GM19035 (cell line): ENCODE data around the gene MDM1.

Source experiments
- ATAC-seq: cut with Tn5 transposase; IDR thresholded peaks from one replicate; pipeline ENCODE4 v1.9.1; 2021; ENCODE audit not compliant: unreplicated experiment

MDM1 gene

DNA sequence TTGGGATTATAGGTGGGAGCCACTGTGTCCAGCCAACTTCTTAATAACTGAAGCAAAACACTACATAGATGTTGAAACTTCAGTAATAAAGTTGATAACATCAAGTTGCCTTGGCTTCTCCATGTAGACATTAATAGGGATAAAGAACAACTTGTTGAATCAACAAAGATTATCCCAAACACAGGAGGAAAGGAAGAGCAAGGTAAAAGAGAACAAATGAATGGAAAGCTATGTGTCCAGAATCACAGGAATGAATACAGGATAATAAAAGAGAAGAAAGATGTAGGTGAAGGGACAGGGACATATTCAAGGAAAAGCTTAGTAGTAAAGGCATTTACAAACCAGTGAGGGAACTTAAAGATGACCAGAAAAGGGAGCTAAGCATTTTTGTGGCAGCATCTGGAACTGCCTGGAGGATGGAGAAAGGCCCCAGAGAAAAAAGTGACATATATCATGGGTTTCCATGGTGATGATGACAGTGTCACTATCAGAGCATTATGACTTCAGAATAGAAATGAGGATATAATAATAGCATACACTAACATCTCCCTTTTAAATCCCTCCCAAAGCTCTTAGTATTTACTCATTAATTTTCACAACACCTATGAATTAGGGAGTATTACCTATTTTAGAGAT, 24.0 kb upstream of the MDM1 start:
- no peak for ATAC-seq

GRCh38 chr12:68354977-68355541, 22.9 kb upstream of the MDM1 start:
- no peak for ATAC-seq

- ATAC-seq = no peak
Observed at GRCh38 chr12:68352067-68352466, 19.9 kb upstream of the MDM1 start.

GRCh38 chr12:68350753-68351152, 18.6 kb upstream of the MDM1 start:
- no peak for ATAC-seq

DNA sequence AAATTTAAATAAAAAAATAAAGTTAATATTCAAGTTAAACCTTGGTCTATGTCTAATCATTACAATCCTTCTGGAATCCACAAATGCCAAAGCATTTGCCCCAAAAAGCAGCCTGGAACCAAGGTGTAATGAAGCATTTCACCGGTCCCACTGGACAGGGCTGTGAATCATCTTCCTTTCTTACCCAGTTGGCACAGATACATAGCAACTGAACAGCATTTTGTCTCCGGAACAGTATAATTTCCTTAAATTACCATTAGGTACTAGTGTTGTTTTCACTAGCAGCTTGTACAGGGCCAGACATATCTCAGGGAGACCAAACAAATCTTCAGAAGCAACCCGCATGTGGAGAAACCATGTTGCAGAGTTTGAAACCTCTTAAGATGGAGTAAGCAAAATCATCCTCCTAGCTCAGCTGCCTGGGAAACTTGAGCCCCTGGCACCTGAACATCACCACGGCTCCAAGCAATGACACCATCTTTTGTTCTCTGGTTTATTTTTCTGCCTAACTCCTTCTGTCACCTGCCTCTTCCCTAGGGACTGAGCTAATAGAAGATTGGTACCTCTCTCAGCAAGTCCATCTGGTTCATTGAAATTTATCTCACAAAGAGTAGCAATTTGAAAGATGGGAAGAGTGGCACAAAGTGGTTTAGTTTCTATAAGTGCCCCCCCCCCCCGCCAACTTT, 17.9 kb upstream of the MDM1 start:
- no peak for ATAC-seq

DNA sequence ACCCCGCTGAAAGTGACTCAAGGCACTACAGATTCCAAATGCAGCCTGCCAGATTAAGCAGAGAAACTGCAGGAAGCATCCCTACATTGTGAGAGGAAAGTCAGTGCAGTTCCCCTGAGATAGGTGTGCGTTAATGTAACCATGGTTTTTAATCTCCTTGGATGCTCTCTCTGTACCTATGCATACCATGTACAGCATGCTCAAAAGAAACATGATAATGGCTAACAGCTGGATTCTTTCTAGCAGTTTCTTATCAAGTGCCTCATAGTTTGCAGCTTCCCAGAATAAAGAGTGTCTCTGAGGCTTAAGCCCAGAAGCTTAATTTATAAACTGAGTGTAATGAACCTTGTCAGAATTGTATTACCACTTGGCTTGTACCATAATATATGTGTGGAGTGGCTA, 17.1 kb upstream of the MDM1 start:
- ATAC-seq = no peak

- no peak for ATAC-seq
Observed at GRCh38 chr12:68348419-68348818, 16.3 kb upstream of the MDM1 start.

DNA sequence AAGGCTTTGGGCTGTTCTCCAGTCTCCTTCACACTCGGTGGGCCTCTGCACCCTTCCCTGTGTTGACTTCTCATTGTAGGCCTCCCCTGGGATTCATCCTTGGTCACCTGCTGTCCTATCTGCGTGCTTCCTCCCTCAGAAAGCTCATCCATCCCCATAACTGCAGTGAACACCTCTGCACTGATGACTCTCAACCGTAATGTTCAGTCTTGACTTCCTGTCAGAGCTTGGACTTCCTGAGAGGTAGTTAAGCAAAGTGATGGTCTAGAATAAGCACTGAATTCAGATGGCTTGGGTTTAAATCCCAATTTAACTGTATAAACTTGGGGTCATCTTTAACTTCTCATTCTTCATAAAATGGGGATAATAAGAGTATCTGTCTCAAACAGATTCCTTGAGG, 13.6 kb upstream of the MDM1 start:
- no peak for ATAC-seq

DNA sequence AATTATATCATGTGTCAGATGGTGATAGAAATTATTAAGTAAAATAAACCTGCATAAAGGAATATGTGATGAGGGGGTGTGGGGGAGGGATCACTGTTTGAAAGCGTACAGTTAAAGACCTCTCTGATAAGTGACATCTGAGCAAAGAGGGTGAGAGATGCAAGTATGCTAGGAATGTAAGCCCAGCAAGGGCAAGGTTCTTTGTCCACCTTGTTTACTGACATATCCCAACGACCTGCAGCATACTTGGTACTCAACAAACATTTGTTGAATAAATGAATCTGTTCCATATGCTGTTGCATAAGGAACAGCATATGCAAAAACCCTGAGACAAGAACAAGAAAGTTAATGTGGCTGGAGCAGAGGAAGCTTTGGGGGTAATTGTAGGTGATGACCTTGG, 12.0 kb upstream of the MDM1 start:
- ATAC-seq = no peak

DNA sequence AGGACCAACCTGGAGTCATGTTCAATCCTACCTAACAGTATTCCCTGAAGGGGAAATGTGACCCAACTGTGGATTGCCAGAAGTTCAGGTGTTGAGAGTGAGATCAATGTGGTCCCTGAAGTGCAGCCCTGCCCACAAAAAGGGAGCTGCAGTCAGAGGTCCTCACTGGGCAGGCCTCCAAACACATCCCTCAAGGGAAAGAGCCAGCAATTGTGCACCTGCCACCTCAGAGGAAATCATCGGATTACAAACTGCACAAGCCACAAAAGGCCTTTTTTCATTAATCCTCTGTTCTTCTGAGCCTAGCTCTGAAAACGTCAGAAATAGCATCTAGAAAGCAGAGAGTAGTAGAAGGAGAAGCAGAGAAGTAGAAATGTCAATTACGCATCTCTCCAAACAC, 10.8 kb upstream of the MDM1 start:
- no peak for ATAC-seq

DNA sequence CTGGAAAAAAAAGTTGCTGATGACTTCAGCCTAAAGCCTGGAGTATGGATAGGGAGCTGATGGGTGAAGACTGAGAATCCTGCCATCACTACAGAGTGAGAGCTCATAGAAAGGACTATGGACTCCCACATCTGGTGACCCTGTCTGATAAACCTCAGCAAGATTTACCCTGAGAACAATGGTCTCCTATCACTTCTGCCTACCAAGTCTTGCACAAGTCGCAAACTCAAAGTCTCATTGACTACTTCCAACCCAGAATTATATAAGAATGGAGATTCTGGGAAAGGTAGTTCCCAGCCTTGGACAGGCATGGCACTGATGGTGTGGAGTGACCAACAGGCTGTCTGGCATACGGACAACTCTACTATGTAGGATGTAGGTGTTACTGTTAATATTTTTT, 9.7 kb upstream of the MDM1 start:
- ATAC-seq = no peak

DNA sequence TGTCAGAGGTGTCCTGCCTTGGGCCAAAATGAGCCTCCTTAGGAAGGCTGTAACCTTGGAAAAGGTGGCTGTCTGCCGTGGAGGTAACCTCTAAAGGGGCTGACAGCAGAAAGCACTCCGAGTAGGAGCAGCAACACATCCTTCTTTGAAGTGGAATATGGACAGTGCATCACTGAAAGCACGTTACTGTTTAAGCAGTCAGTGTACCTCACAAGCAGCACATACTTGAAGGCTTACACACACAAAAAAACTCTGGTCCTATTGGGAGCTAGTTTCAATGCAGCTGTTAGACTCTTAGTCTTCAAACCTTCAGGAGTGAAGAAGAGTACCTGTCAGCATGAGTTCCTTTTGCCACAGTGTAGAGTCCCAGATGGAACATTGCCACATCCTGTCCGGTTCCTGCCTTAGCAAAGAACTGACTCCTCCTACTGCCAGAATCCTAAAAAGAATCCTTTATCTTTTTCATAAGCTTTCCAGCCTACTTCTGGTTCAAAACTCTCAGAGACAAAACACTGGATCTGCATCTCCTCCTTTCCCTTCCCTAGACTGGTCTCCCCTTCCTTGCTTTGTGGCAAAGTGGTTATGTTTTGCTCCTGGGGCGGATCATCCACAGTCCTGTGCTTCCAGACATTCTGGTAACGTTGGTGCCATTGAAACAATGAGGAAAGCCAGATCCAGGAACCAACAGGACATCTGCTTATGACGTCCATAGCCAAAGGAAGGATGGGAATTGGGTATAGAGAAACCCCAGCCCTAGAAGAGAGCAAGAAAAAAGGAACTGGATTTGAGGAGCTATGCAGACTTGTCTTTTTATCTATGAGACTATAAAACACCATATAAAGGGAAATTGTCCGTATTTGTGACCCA, 8.5 kb upstream of the MDM1 start:
- ATAC-seq = no peak

GRCh38 chr12:68336889-68337303, 4.7 kb upstream of the MDM1 start:
- no peak for ATAC-seq

- no peak for ATAC-seq
Observed at GRCh38 chr12:68335462-68335861, 3.3 kb upstream of the MDM1 start.

DNA sequence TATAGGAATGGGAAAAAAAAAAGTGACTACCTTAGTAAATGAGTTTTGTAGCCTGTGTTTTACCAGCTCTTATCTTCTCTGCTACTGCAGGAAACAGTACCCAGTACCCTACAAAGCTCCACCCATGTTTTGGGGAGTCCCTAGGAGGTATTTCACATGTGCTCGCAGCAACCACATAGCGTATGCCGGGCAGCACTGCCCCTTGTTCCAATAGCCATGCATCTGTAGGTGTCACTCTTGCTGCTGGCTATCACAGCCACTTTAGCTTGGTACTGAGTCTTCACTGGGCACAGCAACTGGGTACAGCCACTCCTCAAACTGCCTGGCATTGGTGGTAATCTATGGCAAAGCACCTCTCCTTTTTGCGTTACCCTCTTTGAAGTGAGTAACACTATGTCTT, 2.0 kb upstream of the MDM1 start:
- no peak for ATAC-seq

GRCh38 chr12:68332728-68333630, 817 bp upstream of the MDM1 start:
- ATAC-seq = no peak

DNA sequence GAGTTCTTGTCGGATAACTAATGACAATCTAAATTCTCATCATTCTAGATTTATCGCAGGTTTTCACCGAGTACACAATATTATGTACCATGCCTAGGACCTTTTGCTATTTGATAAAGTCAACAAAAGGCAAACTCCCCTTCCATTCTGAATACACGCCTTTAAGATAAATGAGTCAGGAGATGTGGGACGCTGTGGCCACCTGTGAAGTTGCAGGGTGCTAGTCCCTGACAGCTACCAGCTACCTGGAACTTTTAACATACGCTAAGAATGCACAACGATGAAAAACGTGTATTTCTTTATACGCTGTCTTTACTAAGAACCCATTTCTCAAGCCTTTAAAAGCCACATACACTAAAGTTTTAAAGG, 678 bp downstream of the MDM1 start:
- no peak for ATAC-seq

- ATAC-seq = no peak
Observed at GRCh38 chr12:68327896-68328295, 4.3 kb downstream of the MDM1 start.

DNA sequence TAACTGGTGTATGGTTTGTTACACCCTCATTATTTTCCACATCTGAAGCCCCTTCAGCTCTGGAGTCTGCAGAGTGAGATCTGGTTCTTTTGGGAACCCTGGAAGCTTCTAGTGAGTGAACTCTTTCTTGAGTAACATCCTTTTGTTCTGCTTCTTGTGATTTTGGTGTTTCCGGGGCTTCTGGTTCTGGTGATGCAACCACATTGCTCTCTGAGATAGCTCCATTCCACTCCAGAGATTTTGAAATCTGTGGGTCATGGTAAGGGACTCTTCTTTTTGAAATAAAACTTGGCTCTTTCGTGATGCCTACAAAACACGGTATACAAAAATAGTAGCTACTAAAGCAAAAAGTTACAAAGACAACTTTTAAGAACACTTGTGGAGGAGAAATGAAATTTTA, 5.4 kb downstream of the MDM1 start:
- ATAC-seq = no peak

GRCh38 chr12:68325966-68326365, 6.2 kb downstream of the MDM1 start:
- ATAC-seq = no peak

- no peak for ATAC-seq
Observed at GRCh38 chr12:68324531-68324930, 7.6 kb downstream of the MDM1 start.
